H9 (cell line): ENCODE data around the gene GLCE. TPM values are rescaled to one million over a fixed set of nuclear protein-coding genes. Genes with fewer than 3 reads are reported as not detected.

Experiments used
- DNase-seq: peaks from one replicate; pipeline ENCODE4 v3.0.0-alpha.2; 2017
- H2AFZ ChIP-seq: one replicate; pipeline ENCODE4 v1.6.1; 2013; ENCODE audit warnings: mild to moderate bottlenecking, low read length, control low read depth, moderate library complexity
- H2AK5ac ChIP-seq: 2 replicates; pipeline ENCODE4 v1.6.1; 2013; ENCODE audit warnings: low read length, control low read depth, mixed read lengths; ENCODE audit not compliant: insufficient read length
- H2BK120ac ChIP-seq: one replicate; pipeline ENCODE4 v1.6.1; 2013; ENCODE audit warnings: low read depth, mild to moderate bottlenecking, low read length, control low read depth, inconsistent platforms; ENCODE audit not compliant: poor library complexity, severe bottlenecking
- H2BK12ac ChIP-seq: 2 replicates; pipeline ENCODE4 v1.6.1; 2013; ENCODE audit warnings: low read length, control low read depth, mixed read lengths, low read depth; ENCODE audit not compliant: insufficient read length
- H2BK15ac ChIP-seq: 2 replicates; pipeline ENCODE4 v1.6.1; 2013; ENCODE audit warnings: low read depth, low read length, control low read depth
- H2BK20ac ChIP-seq: one replicate; pipeline ENCODE4 v1.6.1; 2013; ENCODE audit warnings: low read depth, mild to moderate bottlenecking, low read length, control low read depth, inconsistent platforms; ENCODE audit not compliant: poor library complexity, severe bottlenecking
- H2BK5ac ChIP-seq: 2 replicates; pipeline ENCODE4 v1.6.1; 2013; ENCODE audit warnings: low read length, control low read depth, mixed read lengths; ENCODE audit not compliant: insufficient read length
- H3K14ac ChIP-seq: 2 replicates; pipeline ENCODE4 v1.6.1; 2013; ENCODE audit warnings: low read length, control low read depth; ENCODE audit not compliant: insufficient read depth
- H3K18ac ChIP-seq: 2 replicates; pipeline ENCODE4 v1.6.1; 2013; ENCODE audit warnings: low read depth, mild to moderate bottlenecking, mixed read lengths, low read length, control low read depth; ENCODE audit not compliant: insufficient read length
- H3K23ac ChIP-seq: 2 replicates; pipeline ENCODE4 v1.6.1; 2013; ENCODE audit warnings: low read length, control low read depth, mixed read lengths, low read depth; ENCODE audit not compliant: insufficient read length
- H3K23me2 ChIP-seq: 2 replicates; pipeline ENCODE4 v1.6.1; 2013; ENCODE audit warnings: low read depth, mild to moderate bottlenecking, mixed read lengths, low read length, control low read depth; ENCODE audit not compliant: insufficient read length, poor library complexity, severe bottlenecking
- H3K27ac ChIP-seq: 2 replicates; pipeline ENCODE4 v1.5.1; 2013; ENCODE audit warnings: low read length, control low read depth, mixed read lengths, low read depth; ENCODE audit not compliant: insufficient read length
- H3K27me3 ChIP-seq: 2 replicates; pipeline ENCODE4 v1.6.1; 2013; ENCODE audit warnings: low read length, control low read depth, inconsistent platforms; ENCODE audit not compliant: insufficient read depth
- H3K4ac ChIP-seq: 2 replicates; pipeline ENCODE4 v1.6.1; 2013; ENCODE audit warnings: low read depth, mild to moderate bottlenecking, control low read depth, inconsistent platforms, low read length, moderate library complexity
- H3K4me1 ChIP-seq: 2 replicates; pipeline ENCODE4 v1.6.1; 2013; ENCODE audit warnings: low read length, control low read depth, inconsistent platforms; ENCODE audit not compliant: insufficient read depth
- H3K4me2 ChIP-seq: 2 replicates; pipeline ENCODE4 v1.6.1; 2013; ENCODE audit warnings: low read length, control low read depth, mixed read lengths; ENCODE audit not compliant: insufficient read length, insufficient read depth
- H3K56ac ChIP-seq: 2 replicates; pipeline ENCODE4 v1.6.1; 2013; ENCODE audit warnings: low read depth, mild to moderate bottlenecking, mixed read lengths, low read length, control low read depth; ENCODE audit not compliant: insufficient read length
- H3K79me1 ChIP-seq: 2 replicates; pipeline ENCODE4 v1.6.1; 2013; ENCODE audit warnings: low read depth, mild to moderate bottlenecking, moderate library complexity, low read length, control low read depth, inconsistent platforms; ENCODE audit not compliant: insufficient read depth, poor library complexity, severe bottlenecking
- H3K79me2 ChIP-seq: 2 replicates; pipeline ENCODE4 v1.6.1; 2013; ENCODE audit warnings: low read length, control low read depth, inconsistent platforms; ENCODE audit not compliant: insufficient read depth
- H3K9ac ChIP-seq: 2 replicates; pipeline ENCODE4 v1.6.1; 2013; ENCODE audit warnings: low read length, control low read depth, mixed read lengths; ENCODE audit not compliant: insufficient read length; ENCODE audit errors: extremely low read depth
- H3K9me3 ChIP-seq: one replicate; pipeline ENCODE4 v1.6.1; 2013; ENCODE audit warnings: low read depth, low read length, inconsistent platforms; ENCODE audit not compliant: control insufficient read depth
- H3T11ph ChIP-seq: one replicate; pipeline ENCODE4 v1.6.1; 2013; ENCODE audit warnings: mild to moderate bottlenecking, low read length, control low read depth, inconsistent platforms
- H4K20me1 ChIP-seq: one replicate; pipeline ENCODE4 v1.6.1; 2013; ENCODE audit not compliant: control insufficient read depth, insufficient read length, insufficient read depth
- H4K5ac ChIP-seq: 2 replicates; pipeline ENCODE4 v1.6.1; 2013; ENCODE audit warnings: low read depth, mild to moderate bottlenecking, mixed read lengths, low read length, control low read depth; ENCODE audit not compliant: insufficient read length
- H4K8ac ChIP-seq: replicated peaks from 2 replicates; pipeline ENCODE4 v1.6.1; 2013; ENCODE audit warnings: low read length, control low read depth, mixed read lengths, low read depth; ENCODE audit not compliant: insufficient read length
- H4K91ac ChIP-seq: 2 replicates; pipeline ENCODE4 v1.6.1; 2013; ENCODE audit warnings: low read depth, mild to moderate bottlenecking, moderate library complexity, mixed read lengths, low read length, control low read depth; ENCODE audit not compliant: insufficient read length
- H3K27ac Mint-ChIP-seq, 3 experiments: 2 replicates in 2 of 3; 3 replicates in 1 of 3; pipeline ENCODE4 v1.8.0; 2020 to 2021; ENCODE audit warnings: mixed read lengths in 3 of 3, mild to moderate bottlenecking in 1 of 3, moderate library complexity in 1 of 3
- H3K27me3 Mint-ChIP-seq: 2 replicates; pipeline ENCODE4 v1.8.0; 2021; ENCODE audit warnings: low read depth, mild to moderate bottlenecking, moderate library complexity, mixed read lengths
- H3K36me3 Mint-ChIP-seq, 3 experiments: 2 replicates in 2 of 3; 3 replicates in 1 of 3; pipeline ENCODE4 v1.8.0; 2020 to 2021; ENCODE audit warnings: low read depth in 3 of 3, mixed read lengths in 3 of 3; ENCODE audit not compliant: insufficient read depth in 1 of 3
- H3K4me1 Mint-ChIP-seq, 2 experiments: 2 replicates each; pipeline ENCODE4 v1.8.0; 2020; ENCODE audit warnings: mixed read lengths in 2 of 2
- H3K4me3 Mint-ChIP-seq, 2 experiments: 2 replicates in 1 of 2; 3 replicates in 1 of 2; pipeline ENCODE4 v1.8.0; 2020 to 2021; ENCODE audit warnings: mild to moderate bottlenecking in 2 of 2, mixed read lengths in 2 of 2, moderate library complexity in 1 of 2
- H3K9me3 Mint-ChIP-seq, 2 experiments: 2 replicates in 1 of 2; 3 replicates in 1 of 2; pipeline ENCODE4 v1.8.0; 2020; ENCODE audit warnings: mild to moderate bottlenecking in 2 of 2, mixed read lengths in 2 of 2, moderate library complexity in 1 of 2
- total RNA-seq: library from RNA; stranded (reverse); gene quantifications from 2 replicates; pipeline ENCODE4 v1.2.1, GENCODE V29; 2021
- TF ChIP-seq, protein P1 (sequence below): fragments of 200-600 bp; sonication (generic); conservative IDR thresholded peaks from 3 replicates; pipeline ENCODE4 v1.8.0; 2021; ENCODE audit warnings: antibody characterized with exemption, mild to moderate bottlenecking

GLCE gene
- total RNA-seq, 1 experiment from 2014 or later, result 12.2 TPM

- no peak overlapping the region for H2BK15ac ChIP-seq
- no peaks in the 10 kb centered on the region for H3K27me3 ChIP-seq
- no peak overlapping the region for H2AK5ac ChIP-seq
- H3K23me2 ChIP-seq, result no peaks in the 10 kb centered on the region
- no peaks in the 10 kb centered on the region for H3K9me3 Mint-ChIP-seq
- H4K91ac ChIP-seq, result no peak overlapping the region
- H3T11ph ChIP-seq, result no peak overlapping the region
- H2AFZ ChIP-seq, result no peak overlapping the region
- H3K18ac ChIP-seq, result no peak overlapping the region
- no peak overlapping the region for H2BK20ac ChIP-seq
- H3K27ac Mint-ChIP-seq, result no peak overlapping the region
- no peaks in the 10 kb centered on the region for H3K79me2 ChIP-seq
- TF ChIP-seq, protein P1, sequence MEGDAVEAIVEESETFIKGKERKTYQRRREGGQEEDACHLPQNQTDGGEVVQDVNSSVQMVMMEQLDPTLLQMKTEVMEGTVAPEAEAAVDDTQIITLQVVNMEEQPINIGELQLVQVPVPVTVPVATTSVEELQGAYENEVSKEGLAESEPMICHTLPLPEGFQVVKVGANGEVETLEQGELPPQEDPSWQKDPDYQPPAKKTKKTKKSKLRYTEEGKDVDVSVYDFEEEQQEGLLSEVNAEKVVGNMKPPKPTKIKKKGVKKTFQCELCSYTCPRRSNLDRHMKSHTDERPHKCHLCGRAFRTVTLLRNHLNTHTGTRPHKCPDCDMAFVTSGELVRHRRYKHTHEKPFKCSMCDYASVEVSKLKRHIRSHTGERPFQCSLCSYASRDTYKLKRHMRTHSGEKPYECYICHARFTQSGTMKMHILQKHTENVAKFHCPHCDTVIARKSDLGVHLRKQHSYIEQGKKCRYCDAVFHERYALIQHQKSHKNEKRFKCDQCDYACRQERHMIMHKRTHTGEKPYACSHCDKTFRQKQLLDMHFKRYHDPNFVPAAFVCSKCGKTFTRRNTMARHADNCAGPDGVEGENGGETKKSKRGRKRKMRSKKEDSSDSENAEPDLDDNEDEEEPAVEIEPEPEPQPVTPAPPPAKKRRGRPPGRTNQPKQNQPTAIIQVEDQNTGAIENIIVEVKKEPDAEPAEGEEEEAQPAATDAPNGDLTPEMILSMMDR, result no peak
- no peak overlapping the region for H3K27ac ChIP-seq
- no peak overlapping the region for H2BK12ac ChIP-seq
- no peaks in the 10 kb centered on the region; a peak in 1 of 7 replicates for H3K36me3 Mint-ChIP-seq
- H4K5ac ChIP-seq, result no peak overlapping the region
- no peak overlapping the region for H4K8ac ChIP-seq
- no peaks in the 10 kb centered on the region for H3K9me3 ChIP-seq
- H3K27me3 Mint-ChIP-seq, result peaks cover 29% of the 10 kb centered on the region
- H3K4me3 Mint-ChIP-seq, result no peak overlapping the region
- H2BK120ac ChIP-seq, result no peak overlapping the region
- no peak overlapping the region for H3K23ac ChIP-seq
- peaks cover 4 to 5% of the 10 kb centered on the region in 2 experiments for H3K4me1 Mint-ChIP-seq
- DNase-seq, result no peak
- H3K9ac ChIP-seq, result no peak overlapping the region
- no peaks in the 10 kb centered on the region for H4K20me1 ChIP-seq
- no peaks in the 10 kb centered on the region for H3K79me1 ChIP-seq
- H3K14ac ChIP-seq, result no peak overlapping the region
- H2BK5ac ChIP-seq, result no peak overlapping the region
- H3K4ac ChIP-seq, result no peak overlapping the region
- H3K56ac ChIP-seq, result no peak overlapping the region
- no peak overlapping the region for H3K4me2 ChIP-seq
- H3K4me1 ChIP-seq, result no peaks in the 10 kb centered on the region
These were observed 6.4 kb upstream of the GLCE start for GRCh38 chr15:69154078-69154477.
